Endothelial cell of umbilical vein (primary cell): ENCODE data around the gene RMND1. TPM values are rescaled to one million over a fixed set of nuclear protein-coding genes. Genes with fewer than 3 reads are reported as not detected.

Experiments
- BruUV-seq: library from RNA; stranded (reverse); fragments of 400-500 nt; replicated peaks from 2 replicates; lab custom pipeline; 2021; lab: Mats Ljungman, UMichigan
- CTCF ChIA-PET: fragments of 300-600, 350-600 bp; sonication (Branson Sonifier 250); formaldehyde crosslinking; loops from one replicate; lab custom pipeline; 2021; ENCODE audit warnings: antibody characterized with exemption, inconsistent platforms; lab: Charles Lee
- POLR2A ChIA-PET: fragments of 300-600, 350-600 bp; sonication (Branson Sonifier 250); formaldehyde crosslinking; loops from one replicate; lab custom pipeline; 2021; ENCODE audit warnings: antibody characterized with exemption, inconsistent platforms; lab: Charles Lee
- DNase-seq: peaks from one replicate; pipeline ENCODE4 v3.0.0-alpha.2; 2011; ENCODE audit warnings: low read depth, low spot score
- FAIRE-seq: peaks from 2 replicates; lab custom pipeline; 2011; peaks lifted over from hg19 to GRCh38; lab: Jason Lieb, UNC
- H2AFZ ChIP-seq: 2 replicates; pipeline ENCODE4 v1.6.0; 2012; ENCODE audit warnings: low read depth, low read length, control low read depth, inconsistent platforms
- H3K27ac ChIP-seq: 2 replicates; pipeline ENCODE4 v1.5.1; 2011; ENCODE audit warnings: low read depth, mild to moderate bottlenecking, control low read depth, low read length, moderate library complexity; ENCODE audit not compliant: insufficient read depth
- H3K27me3 ChIP-seq, 2 experiments: 2 replicates each; pipeline versions ENCODE4 v1.6.0 to v1.6.1; 2011; ENCODE audit warnings: low read length in 2 of 2, mixed read lengths in 1 of 2; ENCODE audit not compliant: control insufficient read depth in 2 of 2, insufficient read depth in 2 of 2
- H3K36me3 ChIP-seq, 2 experiments: 2 replicates in 1 of 2; 3 replicates in 1 of 2; pipeline ENCODE4 v1.5.1; 2011; ENCODE audit warnings: low read length in 2 of 2, mild to moderate bottlenecking in 1 of 2, moderate library complexity in 1 of 2; ENCODE audit not compliant: control insufficient read depth in 2 of 2, insufficient read depth in 2 of 2; ENCODE audit errors: extremely low read depth in 1 of 2
- H3K4me1 ChIP-seq: 3 replicates; pipeline ENCODE4 v1.5.1; 2011; ENCODE audit warnings: mild to moderate bottlenecking, low read length; ENCODE audit not compliant: control insufficient read depth, insufficient read depth; ENCODE audit errors: extremely low read depth
- H3K4me2 ChIP-seq: 2 replicates; pipeline ENCODE4 v1.6.1; 2011; ENCODE audit warnings: low read length, control low read depth, mixed read lengths; ENCODE audit not compliant: insufficient read depth
- H3K4me3 ChIP-seq, 3 experiments: fragments of 200-600 bp in 1 of 3; sonication (generic), shearing (Covaris generic) in 1 of 3; replicated peaks in 1 of 3; 2 replicates each; pipeline ENCODE4 v1.5.1; 2011 to 2016; ENCODE audit warnings: control low read depth in 3 of 3, low read length in 3 of 3, mild to moderate bottlenecking in 2 of 3, inconsistent platforms in 1 of 3, low read depth in 1 of 3, moderate library complexity in 1 of 3; ENCODE audit not compliant: insufficient read depth in 1 of 3
- H3K79me2 ChIP-seq: 2 replicates; pipeline ENCODE4 v1.6.0; 2012; ENCODE audit warnings: low read length, inconsistent platforms; ENCODE audit not compliant: control insufficient read depth, insufficient read depth
- H3K9ac ChIP-seq: replicated peaks from 2 replicates; pipeline ENCODE3; 2011; ENCODE audit warnings: low read length, control low read depth; ENCODE audit not compliant: insufficient read depth; ENCODE audit errors: extremely low read depth
- H3K9me1 ChIP-seq: replicated peaks from 3 replicates; pipeline ENCODE4 v1.6.0; 2011; ENCODE audit warnings: mild to moderate bottlenecking, low read length; ENCODE audit not compliant: control insufficient read depth, insufficient read depth; ENCODE audit errors: extremely low read depth
- H3K9me3 ChIP-seq: replicated peaks from 2 replicates; pipeline ENCODE4 v1.5.1; 2012; ENCODE audit warnings: low read length, inconsistent platforms; ENCODE audit not compliant: control insufficient read depth, insufficient read depth
- H4K20me1 ChIP-seq: replicated peaks from 2 replicates; pipeline ENCODE3; 2011; ENCODE audit warnings: mild to moderate bottlenecking, low read length; ENCODE audit not compliant: control insufficient read depth, insufficient read depth; ENCODE audit errors: extremely low read depth
- CTCF ChIP-seq, 2 donors: IDR thresholded peaks; 1 replicate in 1 of 2; 2 replicates in 1 of 2; pipeline ENCODE4 v1.5.1; 2011; ENCODE audit warnings: low read length in 2 of 2, mild to moderate bottlenecking in 2 of 2, moderate library complexity in 2 of 2, control low read depth in 1 of 2, inconsistent platforms in 1 of 2, low read depth in 1 of 2; ENCODE audit not compliant: insufficient read depth in 1 of 2; ENCODE audit errors: extremely low read depth in 1 of 2
- EZH2 ChIP-seq: IDR thresholded peaks from 2 replicates; pipeline ENCODE4 v1.6.1; 2012; ENCODE audit warnings: borderline replicate concordance, low read depth, mild to moderate bottlenecking, moderate library complexity, low read length, inconsistent platforms; ENCODE audit not compliant: severe bottlenecking
- JUN ChIP-seq: IDR thresholded peaks from 2 replicates; pipeline ENCODE4 v1.6.1; 2011; ENCODE audit warnings: borderline replicate concordance, low read depth; ENCODE audit not compliant: insufficient read length, insufficient read depth
- MYC ChIP-seq: IDR thresholded peaks from one replicate; pipeline ENCODE4 v1.6.1; 2011; ENCODE audit warnings: mild to moderate bottlenecking, low read depth, low read length
- dilution Hi-C: fragments of 300-500 bp; cut with MboI; formaldehyde crosslinking; loops from one replicate; pipeline ENCODE4 v1.15.0; 2019; ENCODE audit warnings: low sequenced_read_pairs; ENCODE audit not compliant: extremely low pct_ligation_motif_present
- intact Hi-C: fragments of 100-400 bp; cut with micrococcal nuclease; formaldehyde crosslinking; loops from one replicate; pipeline ENCODE4 v1.10.0; 2022
- polyA plus RNA-seq, 4 experiments: library from polyadenylated mRNA; depleted of rRNA in 3 of 4; stranded (reverse) in 3 of 4; unstranded in 1 of 4; fragments of >200 nt; gene quantifications; 2 replicates each; pipeline versions ENCODE4 v1.2.1 to v1.2.3, GENCODE V29; 2011 to 2012; ENCODE audit warnings: missing spikeins in 1 of 4
- total RNA-seq: library from RNA; stranded (reverse); gene quantifications from 2 replicates; pipeline ENCODE4 v1.2.3, GENCODE V29; 2021

RMND1 gene
- total and polyA plus RNA-seq, 2 donors (not counting 3 experiments of a cell fraction or from before 2014, with no cell fraction given) = 6.3 to 21.4 TPM

DNA sequence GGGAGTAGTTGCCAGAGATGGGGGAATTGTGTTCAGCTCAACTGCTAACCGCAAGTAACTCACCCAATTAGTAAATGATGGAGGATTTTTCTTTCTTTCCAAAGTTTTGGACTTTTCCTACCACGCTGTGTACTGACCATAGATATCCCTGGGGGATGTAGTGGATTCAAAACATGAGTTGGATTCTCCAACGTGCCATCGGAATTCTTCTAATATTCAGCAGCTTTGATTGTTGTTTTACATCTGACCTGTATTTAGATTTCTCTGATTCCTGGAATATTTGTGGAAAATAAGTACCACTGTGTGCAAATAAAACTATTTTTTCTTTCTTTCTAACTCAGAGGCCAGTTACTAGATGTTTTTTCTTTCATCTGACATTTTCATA lies 43.0 kb upstream of the RMND1 start:
- dilution Hi-C loops (no loop called here), intact Hi-C loops (loop anchor here (5.0 kb wide), 1 partner anchor 772 kb away; no protein-coding TSS in a partner anchor)
- BruUV-seq = no TSS peak
- Histone ChIP-seq H4K20me1 (no peaks in the 10 kb centered on the region), H3K4me3 (peak overlapping the region; percentile 51 to 82 (median 64)), H3K27me3 (no peaks in the 10 kb centered on the region), H3K36me3 (no peaks in the 10 kb centered on the region), H3K4me1 (peaks cover 12% of the 10 kb centered on the region), H3K9me3 (no peaks in the 10 kb centered on the region), H2AFZ (peak overlapping the region; percentile 83), H3K27ac (no peak overlapping the region), H3K9ac (peak overlapping the region; percentile 70), H3K9me1 (no peaks in the 10 kb centered on the region), H3K4me2 (peak overlapping the region; percentile 96), H3K79me2 (no peaks in the 10 kb centered on the region)
- CTCF ChIA-PET = interaction anchor here (0.8 to 1.2 kb wide), 2 partner anchors 8 to 40 kb away, joined by 3 read pairs; no protein-coding TSS in a partner anchor
- POLR2A ChIA-PET = no interaction called here
- FAIRE-seq (no peak), DNase-seq (no peak)
- TF ChIP-seq MYC (no peak), JUN (no peak), CTCF (IDR thresholded peaks at IDR 0.05; ENCODE audit: extremely low read depth in 1 of 2, insufficient read depth in 1 of 2, low read depth in 1 of 2, low read length in 2 of 2) (no peak), EZH2 (no peak)
